Thyroid gland (tissue), 4 donors: ENCODE measurements around the gene KRTAP2-3.

ENCODE experiments used
- CTCF ChIP-seq, 6 experiments: fragments of 200-600 bp in 3 of 6; fragments of 450-650 bp in 3 of 6; sonication (generic) in 3 of 6; IDR thresholded peaks; one replicate each; pipeline ENCODE4 v1.5.1; 2016 to 2019; ENCODE audit warnings: antibody characterized with exemption in 6 of 6, mild to moderate bottlenecking in 2 of 6, inconsistent platforms in 1 of 6, moderate library complexity in 1 of 6
- POLR2A ChIP-seq, 2 donors: fragments of 450-650 bp; IDR thresholded peaks; one replicate each; pipeline ENCODE4 v1.6.1; 2017; ENCODE audit warnings: antibody characterized with exemption in 2 of 2, mild to moderate bottlenecking in 2 of 2, moderate library complexity in 1 of 2

DNA sequence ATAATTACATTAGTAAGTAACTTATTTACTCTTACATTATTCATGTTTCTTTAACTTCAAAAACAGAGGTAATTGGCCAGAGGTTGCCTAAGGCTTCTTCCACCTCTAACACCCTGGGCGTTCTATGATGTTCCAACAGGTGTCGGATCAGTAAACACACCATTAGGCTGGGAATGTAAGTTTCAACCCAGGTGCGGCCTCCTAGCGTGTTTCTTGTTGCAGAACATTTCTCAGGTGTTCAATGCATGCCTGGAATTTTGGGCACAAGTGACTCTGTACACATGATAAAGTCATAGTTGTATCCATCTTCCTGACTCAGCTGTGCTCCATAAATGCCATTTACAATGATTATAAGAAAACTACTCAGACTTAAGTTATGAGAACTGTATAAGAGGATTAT, 5.9 kb downstream of the KRTAP2-3 start:
- TF ChIP-seq CTCF (IDR thresholded peaks at IDR 0.05) (no peak), POLR2A (IDR thresholded peaks at IDR 0.05) (no peak)
